Measurements from ENCODE around the gene DNAJC25. TPM values are rescaled to one million over a fixed set of nuclear protein-coding genes. Genes with fewer than 3 reads are reported as not detected.
"Not testable (repeated sequence)": the region's sequence is repeated elsewhere in the genome, so short reads cannot be mapped to it uniquely, and the experiment has no call there.

The DNAJC25 gene
- total and polyA plus RNA-seq, 2 donors (not counting 1 experiment from before 2014, with no cell fraction given): 7.3 to 10.6 TPM

GRCh38 chr9:111662576-111663300 lies 31.6 kb downstream of the DNAJC25 start:
- no peaks in the 10 kb centered on the region for H4K20me1 ChIP-seq (ENCODE audit: control insufficient read depth, extremely low read depth, insufficient read depth, low read length)
- peaks cover 28% of the 10 kb centered on the region for H3K79me2 ChIP-seq (ENCODE audit: control insufficient read depth, insufficient read depth, low read length)
- no peaks in the 10 kb centered on the region for H3K4me1 ChIP-seq (ENCODE audit: control insufficient read depth, extremely low read depth, insufficient read depth, low read length)
- TF ChIP-seq EZH2 (IDR thresholded peaks at IDR 0.05; ENCODE audit: low read length, missing control alignments) (no peak), CTCF (conservative IDR thresholded peaks at IDR 0.05 in 1 of 2, IDR thresholded peaks at IDR 0.05 in 1 of 2; ENCODE audit: low read depth in 1 of 2, low read length in 2 of 2) (no peak)
- no peaks in the 10 kb centered on the region for H3K9me3 ChIP-seq (ENCODE audit: control insufficient read depth, insufficient read depth, low read depth, low read length)
- H3K27ac ChIP-seq (ENCODE audit: insufficient read depth, low read length): peak overlapping the region; percentile 69
- peak overlapping the region; percentile 94 for H3K4me2 ChIP-seq (ENCODE audit: extremely low read depth, insufficient read depth, low read length)
- peak overlapping the region; percentile 65 for H3K9ac ChIP-seq (ENCODE audit: insufficient read depth, low read length)
- peak in 1 of 2 donors; percentile 15 for DNase-seq (ENCODE audit: low read depth in 2 of 2)
- peak overlapping the region; percentile 64 to 87 (median 68) for H3K4me3 ChIP-seq (replicated peaks in 1 of 4; ENCODE audit: control extremely low read depth in 1 of 4, insufficient read depth in 1 of 4, low read depth in 3 of 4, low read length in 4 of 4)
- no peaks in the 10 kb centered on the region for H3K36me3 ChIP-seq (ENCODE audit: control insufficient read depth, insufficient read depth, low read length)
- H3K27me3 ChIP-seq (ENCODE audit: control insufficient read depth, insufficient read depth, low read length): no peaks in the 10 kb centered on the region
- H2AFZ ChIP-seq (ENCODE audit: low read length): no peak overlapping the region

DNA sequence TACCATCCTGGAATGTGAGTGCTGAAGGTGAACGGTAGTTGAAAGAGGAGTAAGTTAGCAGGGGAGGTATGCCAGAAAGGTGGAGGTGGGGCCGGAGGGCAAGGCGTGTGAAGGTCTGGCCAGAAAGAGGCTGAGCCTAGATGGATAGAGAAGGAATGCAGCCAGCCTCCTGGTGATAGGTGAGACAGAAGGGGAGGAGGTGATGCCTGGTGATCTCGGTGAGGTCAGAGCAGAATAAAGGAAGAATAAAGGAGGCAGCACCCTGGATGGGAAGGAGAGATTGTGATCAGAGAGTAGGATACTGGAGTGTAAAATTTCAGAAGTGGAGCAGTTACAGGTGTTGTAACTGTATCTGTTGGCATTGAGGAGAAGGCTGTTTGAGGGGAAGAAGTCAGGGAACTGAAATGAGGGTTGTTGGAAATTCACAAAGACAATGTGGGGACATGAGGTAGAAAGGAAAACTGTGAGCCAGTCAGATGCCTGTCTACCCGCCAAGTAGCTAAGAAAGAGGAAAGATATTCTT lies 32.2 kb downstream of the DNAJC25 start:
- Histone ChIP-seq H3K27me3 (ENCODE audit: control insufficient read depth, insufficient read depth, low read length) (no peaks in the 10 kb centered on the region), H3K27ac (ENCODE audit: insufficient read depth, low read length) (no peak overlapping the region), H3K36me3 (ENCODE audit: control insufficient read depth, insufficient read depth, low read length) (no peaks in the 10 kb centered on the region), H3K4me3 (replicated peaks in 1 of 4; ENCODE audit: control extremely low read depth in 1 of 4, insufficient read depth in 1 of 4, low read depth in 3 of 4, low read length in 4 of 4) (peak overlapping the region in 2 of 4 experiments; percentile 69 to 87), H3K9me3 (ENCODE audit: control insufficient read depth, insufficient read depth, low read depth, low read length) (no peaks in the 10 kb centered on the region), H2AFZ (ENCODE audit: low read length) (no peak overlapping the region), H3K4me1 (ENCODE audit: control insufficient read depth, extremely low read depth, insufficient read depth, low read length) (no peaks in the 10 kb centered on the region), H4K20me1 (ENCODE audit: control insufficient read depth, extremely low read depth, insufficient read depth, low read length) (no peaks in the 10 kb centered on the region), H3K79me2 (ENCODE audit: control insufficient read depth, insufficient read depth, low read length) (peaks cover 28% of the 10 kb centered on the region), H3K4me2 (ENCODE audit: extremely low read depth, insufficient read depth, low read length) (peak overlapping the region; percentile 52), H3K9ac (ENCODE audit: insufficient read depth, low read length) (no peak overlapping the region)
- DNase-seq (ENCODE audit: low read depth in 2 of 2): no peak
- TF ChIP-seq EZH2 (IDR thresholded peaks at IDR 0.05; ENCODE audit: low read length, missing control alignments) (no peak), CTCF (conservative IDR thresholded peaks at IDR 0.05 in 1 of 2, IDR thresholded peaks at IDR 0.05 in 1 of 2; ENCODE audit: low read depth in 1 of 2, low read length in 2 of 2) (no peak)

DNA sequence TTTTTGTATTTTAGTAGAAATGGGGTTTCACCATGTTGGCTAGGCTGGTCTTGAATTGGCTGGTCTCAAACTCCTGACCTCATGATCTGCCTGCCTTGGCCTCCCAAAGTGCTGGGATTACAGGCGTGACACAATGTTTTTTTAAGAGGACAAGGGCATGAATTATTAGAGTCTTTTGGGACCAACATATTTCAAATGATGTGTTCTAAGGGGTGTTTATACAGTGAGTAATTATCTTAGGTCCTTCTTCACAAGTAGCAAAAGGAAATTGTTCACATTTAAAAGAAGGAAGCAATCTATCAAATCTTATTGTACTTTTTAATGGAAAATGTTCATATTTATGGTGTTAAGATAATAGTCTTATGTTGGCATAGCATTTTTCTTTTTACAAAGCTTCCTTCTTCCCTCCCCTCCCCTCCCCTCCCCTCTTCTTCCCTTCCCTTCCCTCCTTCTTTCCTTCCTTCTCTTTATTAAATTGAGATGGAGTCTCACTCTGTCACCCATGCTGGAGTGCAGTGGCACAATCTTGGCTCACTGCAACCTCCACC lies 37.0 kb downstream of the DNAJC25 start:
- no peaks in the 10 kb centered on the region for H4K20me1 ChIP-seq (ENCODE audit: control insufficient read depth, extremely low read depth, insufficient read depth, low read length)
- TF ChIP-seq CTCF (conservative IDR thresholded peaks at IDR 0.05 in 1 of 2, IDR thresholded peaks at IDR 0.05 in 1 of 2; ENCODE audit: low read depth in 1 of 2, low read length in 2 of 2) (no peak), EZH2 (IDR thresholded peaks at IDR 0.05; ENCODE audit: low read length, missing control alignments) (no peak)
- DNase-seq (ENCODE audit: low read depth in 2 of 2): no peak

DNA sequence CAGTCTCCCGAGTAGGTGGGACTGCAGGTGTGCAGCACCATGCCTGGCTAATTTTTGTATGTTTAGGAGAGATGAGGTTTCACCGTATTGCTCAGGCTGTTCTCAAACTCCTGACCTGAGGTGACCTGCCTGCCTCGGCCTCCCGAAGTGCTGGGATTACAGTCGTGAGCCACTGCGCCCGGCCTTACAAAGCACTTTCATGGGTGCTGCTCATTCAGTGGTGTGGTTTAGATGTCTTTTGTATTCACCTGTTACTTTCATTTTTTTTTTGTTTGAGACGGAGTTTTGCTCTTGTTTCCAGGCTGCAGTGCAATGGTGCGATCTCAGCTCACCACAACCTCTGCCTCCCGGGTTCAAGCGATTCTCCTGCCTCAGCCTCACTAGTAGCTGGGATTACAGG lies 37.5 kb downstream of the DNAJC25 start:
- H3K9me3 ChIP-seq (ENCODE audit: control insufficient read depth, insufficient read depth, low read depth, low read length); H3K27me3 ChIP-seq (ENCODE audit: control insufficient read depth, insufficient read depth, low read length); H3K4me1 ChIP-seq (ENCODE audit: control insufficient read depth, extremely low read depth, insufficient read depth, low read length); H3K4me3 ChIP-seq (replicated peaks in 1 of 4; ENCODE audit: control extremely low read depth in 1 of 4, insufficient read depth in 1 of 4, low read depth in 3 of 4, low read length in 4 of 4); H3K36me3 ChIP-seq (ENCODE audit: control insufficient read depth, insufficient read depth, low read length); DNase-seq (ENCODE audit: low read depth in 2 of 2); H4K20me1 ChIP-seq (ENCODE audit: control insufficient read depth, extremely low read depth, insufficient read depth, low read length); H3K27ac ChIP-seq (ENCODE audit: insufficient read depth, low read length); H2AFZ ChIP-seq (ENCODE audit: low read length); H3K4me2 ChIP-seq (ENCODE audit: extremely low read depth, insufficient read depth, low read length); H3K9ac ChIP-seq (ENCODE audit: insufficient read depth, low read length): not testable (repeated sequence)
- peaks cover 13% of the 10 kb centered on the region for H3K79me2 ChIP-seq (ENCODE audit: control insufficient read depth, insufficient read depth, low read length)

More for the DNA sequence above, 37.0 kb downstream of the DNAJC25 start:
- Histone ChIP-seq H3K4me3 (replicated peaks in 1 of 4; ENCODE audit: control extremely low read depth in 1 of 4, insufficient read depth in 1 of 4, low read depth in 3 of 4, low read length in 4 of 4) (no peak overlapping the region), H2AFZ (ENCODE audit: low read length) (no peak overlapping the region), H3K4me1 (ENCODE audit: control insufficient read depth, extremely low read depth, insufficient read depth, low read length) (no peaks in the 10 kb centered on the region), H3K79me2 (ENCODE audit: control insufficient read depth, insufficient read depth, low read length) (peaks cover 18% of the 10 kb centered on the region), H3K9me3 (ENCODE audit: control insufficient read depth, insufficient read depth, low read depth, low read length) (no peaks in the 10 kb centered on the region), H3K9ac (ENCODE audit: insufficient read depth, low read length) (no peak overlapping the region), H3K27me3 (ENCODE audit: control insufficient read depth, insufficient read depth, low read length) (no peaks in the 10 kb centered on the region), H3K36me3 (ENCODE audit: control insufficient read depth, insufficient read depth, low read length) (no peaks in the 10 kb centered on the region), H3K4me2 (ENCODE audit: extremely low read depth, insufficient read depth, low read length) (no peak overlapping the region), H3K27ac (ENCODE audit: insufficient read depth, low read length) (no peak overlapping the region)
